Fibroblast of pulmonary artery (primary cell): ENCODE results near the gene RFX7.

Experiments used
- DNase-seq: peaks from one replicate; pipeline ENCODE4 v3.0.0-alpha.2; 2010; ENCODE audit warnings: low read depth
- H3K4me3 ChIP-seq: replicated peaks from 2 replicates; pipeline ENCODE4 v1.5.1; 2011; ENCODE audit warnings: low read depth, mild to moderate bottlenecking, control low read depth, low read length, moderate library complexity
- CTCF ChIP-seq: IDR thresholded peaks from 2 replicates; pipeline ENCODE4 v1.5.1; 2011; ENCODE audit warnings: mild to moderate bottlenecking, control low read depth, low read length, inconsistent platforms; ENCODE audit errors: missing control alignments

Gene RFX7

DNA sequence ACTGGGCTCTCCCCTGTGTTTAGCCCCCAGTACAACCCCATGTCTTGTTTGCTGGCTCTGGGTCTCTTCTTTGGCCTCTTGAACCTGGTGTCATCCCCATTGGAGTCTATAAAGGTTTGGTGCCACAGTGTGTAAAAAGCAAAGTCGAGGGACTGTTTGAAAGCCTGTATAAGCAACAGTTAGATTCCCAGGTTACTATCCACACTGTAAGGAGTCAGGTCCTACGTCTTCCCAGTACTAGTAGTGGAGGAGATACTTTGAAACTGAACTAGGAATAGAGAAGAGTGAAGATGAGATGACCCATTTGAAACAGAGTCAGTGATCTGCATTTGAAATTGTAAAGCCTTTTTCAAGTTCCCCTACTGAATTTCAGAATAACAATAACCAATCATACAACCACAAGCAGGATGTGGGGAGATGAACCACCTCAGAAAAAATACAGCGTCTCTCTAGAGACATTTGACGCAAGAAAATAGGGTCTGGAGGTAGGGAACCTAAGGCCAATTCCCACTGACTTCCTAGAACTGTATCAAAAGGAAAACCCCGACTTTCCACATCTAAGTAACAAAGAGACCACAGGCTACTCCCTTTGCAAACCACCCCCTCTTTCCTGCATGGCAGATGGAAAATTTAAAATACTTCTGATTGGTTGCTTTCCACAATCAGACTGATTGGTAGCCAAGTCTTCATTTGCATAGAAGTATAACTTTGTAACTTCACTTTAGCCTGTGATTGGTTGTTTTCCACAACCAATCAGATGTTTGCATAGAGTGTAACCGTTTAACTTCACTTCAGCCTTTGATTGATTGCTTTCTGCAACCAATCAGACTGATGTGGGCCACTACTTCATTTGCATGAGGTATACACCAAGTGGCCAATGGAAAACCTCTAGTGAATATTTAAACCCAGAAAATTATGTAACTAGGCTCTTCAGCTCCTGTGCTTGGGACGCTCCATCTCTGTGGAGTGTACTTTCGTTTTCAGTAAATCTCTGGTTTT is 200.4 kb downstream of the RFX7 start:
- DNase-seq: no peak
- H3K4me3 ChIP-seq: no peak overlapping the region
- no peak for TF ChIP-seq CTCF

DNA sequence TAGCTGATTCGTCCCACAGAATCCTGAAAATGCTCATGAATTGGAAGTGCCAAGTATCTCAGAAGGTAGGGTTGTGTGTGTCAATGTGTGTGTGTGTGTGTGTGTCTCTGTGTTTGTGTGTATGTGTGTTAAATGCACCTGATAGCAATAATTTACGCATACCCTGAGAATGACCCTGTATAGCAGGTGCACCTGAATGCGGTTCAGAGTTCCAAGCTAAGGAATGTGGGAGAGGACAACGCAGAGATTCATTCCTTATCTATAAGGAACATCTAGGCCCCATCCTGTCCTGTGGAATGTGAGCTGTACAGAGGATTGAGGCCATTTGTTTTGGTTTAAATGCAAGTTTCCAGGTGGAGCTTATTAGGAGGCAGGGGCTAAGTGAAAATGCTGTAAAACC is 201.2 kb downstream of the RFX7 start:
- TF ChIP-seq CTCF: no peak
- no peak overlapping the region for H3K4me3 ChIP-seq
- DNase-seq: no peak

GRCh38 chr15:56042031-56042430 is 201.6 kb downstream of the RFX7 start:
- no peak for DNase-seq
- no peak for TF ChIP-seq CTCF
- no peak overlapping the region for H3K4me3 ChIP-seq

GRCh38 chr15:56040081-56041035 is 203.3 kb downstream of the RFX7 start:
- TF ChIP-seq CTCF: no peak
- peak; percentile 98 for DNase-seq
- no peak overlapping the region for H3K4me3 ChIP-seq

- DNase-seq: no peak
- H3K4me3 ChIP-seq: no peak overlapping the region
- TF ChIP-seq CTCF: no peak
Observed at GRCh38 chr15:56038707-56039106, 205.0 kb downstream of the RFX7 start.

- H3K4me3 ChIP-seq: no peak overlapping the region
- TF ChIP-seq CTCF: no peak
- peak; percentile 74 for DNase-seq
Observed at GRCh38 chr15:56038015-56038414, 205.7 kb downstream of the RFX7 start.
